Caki2 (cell line): ENCODE results near the gene FBXO36. TPM values are rescaled to one million over a fixed set of nuclear protein-coding genes. Genes with fewer than 3 reads are reported as not detected.
A peak's percentile ranks its signal among the peaks of the same experiment; 100 is the strongest.
"Not testable (repeated sequence)": the region's sequence is repeated elsewhere in the genome, so short reads cannot be mapped to it uniquely, and the experiment has no call there.

ENCODE experiments used
- DNase-seq: peaks from one replicate; pipeline ENCODE4 v3.0.0-alpha.2; 2015; ENCODE audit warnings: low read depth
- in situ Hi-C: cut with HindIII; loops from 2 replicates; pipeline ENCODE4 v1.10.0; 2016; ENCODE audit warnings: low sequenced_read_pairs, low pct_unique_long_range_greater_than_20kb, mixed read lengths
- total RNA-seq: library from RNA; depleted of rRNA; stranded (reverse); fragments of >200 nt; shearing (Covaris generic); gene quantifications from 2 replicates; pipeline ENCODE4 v1.2.3, GENCODE V29; 2014; ENCODE audit warnings: low replicate concordance

FBXO36 gene
- total RNA-seq, 1 experiment from 2014 or later = 1.4 TPM

DNA sequence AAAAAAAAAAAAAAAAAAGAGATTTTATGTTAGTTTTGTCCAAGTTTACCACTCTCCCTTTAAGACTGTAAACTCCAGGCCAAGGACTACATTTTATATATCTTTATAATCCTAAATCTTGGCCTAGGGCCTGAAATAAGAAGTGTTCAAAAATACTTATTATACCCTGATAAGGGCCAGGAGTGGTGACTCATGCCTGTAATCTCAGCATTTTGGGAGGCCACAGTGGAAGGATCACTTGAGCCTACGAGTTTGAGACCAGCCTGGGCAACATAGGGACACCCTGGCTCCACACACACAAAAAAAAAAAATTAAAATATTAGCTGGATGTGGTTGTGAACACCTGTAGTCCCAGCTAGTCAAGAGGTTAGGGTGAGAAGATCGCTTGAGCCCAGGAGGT, 13.2 kb upstream of the FBXO36 start:
- in situ Hi-C loops = no loop called here
- DNase-seq = no peak

- no peak for DNase-seq
- in situ Hi-C loops = no loop called here
Observed at GRCh38 chr2:229910147-229910831, 12.0 kb upstream of the FBXO36 start.

GRCh38 chr2:229910832-229911412, 11.4 kb upstream of the FBXO36 start:
- peak; percentile 19 for DNase-seq
- in situ Hi-C loops = no loop called here

- no peak for DNase-seq
- in situ Hi-C loops = no loop called here
Observed at GRCh38 chr2:229914171-229914570, 8.1 kb upstream of the FBXO36 start.

- in situ Hi-C loops = no loop called here
- DNase-seq = no peak
Observed at GRCh38 chr2:229917793-229918192, 4.5 kb upstream of the FBXO36 start.

- in situ Hi-C loops = no loop called here
- DNase-seq = no peak
Observed at GRCh38 chr2:229920011-229920641, 2.2 kb upstream of the FBXO36 start.

DNA sequence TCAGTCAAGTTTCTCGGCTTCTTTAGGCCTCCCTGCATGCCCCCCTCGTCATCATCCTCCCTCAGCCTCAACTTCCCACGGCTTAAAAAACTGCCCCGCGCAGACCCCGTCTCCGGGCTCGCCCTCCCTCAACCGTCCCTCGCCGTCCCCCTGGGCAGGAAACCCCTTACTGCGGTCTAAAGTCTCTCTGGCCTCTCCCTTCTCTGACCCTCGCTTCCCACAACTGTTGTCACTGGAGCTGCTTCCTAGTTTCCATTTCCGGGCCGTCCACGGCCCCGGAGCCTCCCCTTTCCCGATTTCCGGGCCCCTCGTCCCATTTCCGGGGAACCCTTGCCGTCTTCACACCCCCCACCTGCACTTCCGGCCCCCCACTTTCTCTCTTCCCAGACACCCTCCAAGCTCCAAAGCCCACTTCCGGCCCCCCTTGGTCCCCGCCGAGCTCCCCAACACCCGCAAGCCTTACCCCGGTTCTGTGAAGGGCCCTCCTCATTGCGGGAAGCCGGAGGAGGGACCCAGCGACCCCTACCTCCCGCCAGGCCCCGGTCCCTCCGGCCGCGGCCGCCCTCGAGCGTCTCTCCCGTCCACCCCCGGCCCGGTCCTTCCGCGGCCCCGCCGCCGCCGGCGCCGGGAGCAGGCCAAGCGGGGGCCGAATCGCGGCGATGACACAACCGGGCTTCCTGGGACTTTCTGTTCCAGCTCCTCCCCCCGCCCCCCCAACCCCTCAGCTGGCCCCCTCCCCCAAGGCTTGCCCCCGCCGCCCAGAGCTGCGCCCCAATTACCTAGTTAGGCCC, 1.0 kb upstream of the FBXO36 start:
- in situ Hi-C loops = no loop called here
- DNase-seq = peak; percentile 29

GRCh38 chr2:229921892-229922448, 333 bp upstream of the FBXO36 start, which contains the start of gene TRIP12:
TSS of gene TRIP12 (minus strand) at chr2:229922009. CDS start at chr2:229880079, 41,930 bp downstream.
- in situ Hi-C loops = no loop called here
- peak; percentile 98 for DNase-seq

DNA sequence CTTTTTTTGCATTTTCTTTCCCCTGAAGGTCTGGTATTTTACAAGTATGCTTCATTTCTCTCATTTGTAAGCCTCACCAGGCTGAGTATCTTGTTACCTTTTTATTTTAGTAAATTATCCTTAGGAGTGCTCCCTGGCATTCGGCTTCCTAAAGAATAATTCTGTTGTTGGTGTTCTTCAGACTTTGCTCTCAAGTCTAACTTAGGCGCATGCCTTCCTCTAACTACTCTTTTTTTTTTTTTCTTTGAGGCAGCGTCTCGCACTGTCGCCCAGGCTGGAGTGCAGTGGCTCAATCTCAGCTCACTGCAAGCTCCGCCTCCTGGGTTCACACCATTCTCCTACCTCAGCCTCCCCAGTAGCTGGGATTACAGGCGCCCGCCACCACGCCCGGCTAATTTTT, 2.2 kb downstream of the FBXO36 start:
- in situ Hi-C loops, DNase-seq: not testable (repeated sequence)

DNA sequence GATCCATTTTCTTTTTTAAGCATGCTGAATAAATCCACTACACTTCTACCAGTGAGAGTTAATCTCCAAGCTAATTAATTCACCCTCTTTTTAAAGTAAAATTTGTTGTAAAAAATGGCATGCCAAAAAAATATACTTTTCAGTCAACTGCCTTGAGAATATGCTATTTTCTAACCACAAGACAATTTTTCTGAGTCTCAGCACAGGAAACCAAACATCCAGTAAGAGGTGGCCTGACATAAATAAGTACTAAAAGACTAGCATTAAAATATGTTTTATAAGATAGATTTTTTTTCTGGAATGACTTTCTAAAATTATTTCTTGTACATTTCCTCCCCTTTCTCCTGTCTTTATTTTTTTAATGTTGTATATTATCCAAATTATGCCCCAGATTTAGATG, 2.9 kb downstream of the FBXO36 start:
- DNase-seq = no peak
- in situ Hi-C loops = no loop called here

DNA sequence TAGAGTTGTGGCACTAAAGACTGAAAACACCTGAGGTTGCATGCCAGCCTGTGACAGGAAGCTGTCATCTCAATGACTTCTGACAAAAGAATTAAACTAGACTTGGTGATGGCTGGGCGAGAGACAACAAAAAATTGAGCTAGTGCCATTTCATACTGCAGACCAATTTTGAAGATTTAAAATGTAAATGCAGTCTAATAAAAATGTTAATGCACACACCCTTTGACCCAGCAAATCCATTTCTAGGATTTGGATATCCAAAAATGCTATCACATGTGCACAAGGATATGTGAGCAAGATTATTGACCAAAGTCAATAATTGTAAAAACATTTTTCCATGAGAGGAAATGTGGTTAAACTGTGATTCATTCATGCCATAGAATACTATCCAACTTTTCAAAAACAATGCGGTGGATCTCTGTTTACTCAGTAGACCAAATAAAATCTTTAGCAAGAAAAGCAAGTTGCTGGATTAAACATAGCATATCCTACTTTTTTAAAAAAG, 5.6 kb downstream of the FBXO36 start:
- no peak for DNase-seq
- in situ Hi-C loops = no loop called here

- no peak for DNase-seq
- in situ Hi-C loops = no loop called here
Observed at GRCh38 chr2:229930656-229931055, 8.4 kb downstream of the FBXO36 start.

- DNase-seq = no peak
- in situ Hi-C loops = no loop called here
Observed at GRCh38 chr2:229931241-229931640, 8.9 kb downstream of the FBXO36 start.

GRCh38 chr2:229937537-229937936, 15.2 kb downstream of the FBXO36 start:
- in situ Hi-C loops = no loop called here

GRCh38 chr2:229942671-229943070, 20.4 kb downstream of the FBXO36 start:
- in situ Hi-C loops = no loop called here
- no peak for DNase-seq

More at GRCh38 chr2:229937537-229937936, 15.2 kb downstream of the FBXO36 start:
- DNase-seq = no peak

GRCh38 chr2:229943171-229943570, 20.9 kb downstream of the FBXO36 start:
- in situ Hi-C loops = no loop called here

DNA sequence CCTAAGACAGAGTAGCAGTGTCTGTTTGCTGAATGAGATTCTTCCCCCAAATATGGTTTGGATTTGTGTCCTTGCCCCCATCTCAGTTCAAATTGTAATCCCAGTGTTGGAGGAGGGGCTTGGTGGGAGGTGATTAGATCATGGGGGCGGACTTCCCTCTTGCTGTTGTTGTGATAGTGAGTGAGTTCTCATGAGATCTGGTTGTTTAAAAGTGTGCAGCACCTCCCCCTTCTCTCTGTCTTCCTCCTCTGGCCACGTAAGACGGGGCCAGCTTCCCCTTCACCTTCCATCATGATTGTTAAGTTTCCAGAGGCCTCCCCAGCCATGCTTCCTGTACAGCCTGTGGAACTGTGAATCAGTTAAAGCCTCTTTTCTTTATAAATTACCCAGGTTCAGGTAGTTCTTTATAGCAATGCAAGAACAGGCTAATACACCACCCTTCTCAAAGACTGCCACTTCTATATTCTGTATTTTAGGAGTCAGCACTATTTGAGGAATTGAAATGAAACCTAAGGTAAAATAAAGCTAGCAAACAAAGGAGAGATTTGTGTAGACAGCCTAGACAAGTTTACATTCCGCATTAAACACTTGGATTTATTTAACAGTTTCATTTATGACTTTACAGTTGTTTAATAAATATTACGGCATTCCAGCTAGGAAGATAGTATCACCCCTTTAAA, 21.6 kb downstream of the FBXO36 start:
- in situ Hi-C loops = no loop called here
- DNase-seq = no peak

More at GRCh38 chr2:229943171-229943570, 20.9 kb downstream of the FBXO36 start:
- DNase-seq = no peak

DNA sequence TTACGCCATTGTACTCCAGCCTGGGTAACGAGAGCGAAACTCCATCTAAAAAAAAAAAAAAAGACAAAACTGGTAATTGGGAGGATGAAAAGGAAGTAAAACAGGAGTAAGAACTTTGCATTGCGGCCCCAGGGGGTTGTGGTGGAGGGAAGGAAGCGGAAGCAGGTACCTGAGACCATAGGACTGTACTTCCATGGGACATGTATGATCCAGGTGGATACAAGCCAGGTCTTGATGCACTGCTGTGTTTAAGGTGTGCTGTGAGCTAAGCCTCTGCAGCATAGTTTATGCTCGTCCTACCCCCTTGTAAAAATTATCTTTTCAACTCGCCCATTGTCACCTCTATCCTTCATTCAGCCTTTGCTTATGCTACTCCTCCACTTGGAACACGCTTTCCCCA, 23.7 kb downstream of the FBXO36 start:
- DNase-seq = no peak
- in situ Hi-C loops = no loop called here
